Measurements from ENCODE around the gene IFNA21.
"Not testable (repeated sequence)": the region's sequence is repeated elsewhere in the genome, so short reads cannot be mapped to it uniquely, and the experiment has no call there.

IFNA21 gene

DNA sequence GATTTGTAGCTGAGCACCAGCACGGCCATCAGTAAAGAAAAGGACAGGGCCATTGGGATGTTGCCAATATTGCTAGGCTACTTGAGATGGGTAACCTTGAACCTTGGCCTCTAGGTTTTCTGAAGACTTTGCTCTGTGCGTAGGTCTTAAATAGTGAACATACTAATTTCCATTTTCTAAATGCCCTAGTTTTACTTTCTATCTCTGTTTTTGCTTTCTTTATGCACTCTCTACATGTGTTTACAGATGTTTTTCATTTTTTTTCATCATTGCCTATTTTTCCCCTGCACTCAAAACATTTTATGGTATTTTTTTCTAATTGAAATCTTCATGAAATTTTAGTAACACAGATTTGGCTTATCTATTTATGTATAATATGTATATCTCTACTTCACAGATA is at the start of gene IFNA21:
IFNA21 (minus strand) TSS at position 101 of the 400 bp plus-strand sequence; CDS start at position 53, 48 bp downstream.
- not testable (repeated sequence) for DNase-seq

GRCh38 chr9:21213411-21214326 is 47.2 kb upstream of the IFNA21 start:
- not testable (repeated sequence) for DNase-seq

DNA sequence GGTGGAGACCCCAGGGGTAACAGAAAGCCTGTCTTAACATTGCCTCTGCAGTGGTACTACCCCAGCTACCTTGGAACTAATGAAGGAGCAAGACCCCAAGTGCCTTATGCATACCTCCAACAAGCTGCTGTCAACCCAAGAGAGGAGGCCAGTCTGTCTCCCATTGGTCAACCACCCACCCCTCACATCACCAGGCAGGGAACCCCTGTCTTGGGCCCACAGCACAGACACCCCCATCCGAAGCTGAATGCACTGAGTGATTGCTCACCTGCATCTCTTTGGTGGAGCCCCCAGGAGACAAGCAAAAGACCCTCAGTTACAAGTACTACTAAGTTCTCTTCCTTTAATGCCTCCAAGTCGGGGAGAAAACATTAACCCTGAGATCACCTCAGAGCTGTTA is 45.7 kb upstream of the IFNA21 start:
- not testable (repeated sequence) for DNase-seq

DNA sequence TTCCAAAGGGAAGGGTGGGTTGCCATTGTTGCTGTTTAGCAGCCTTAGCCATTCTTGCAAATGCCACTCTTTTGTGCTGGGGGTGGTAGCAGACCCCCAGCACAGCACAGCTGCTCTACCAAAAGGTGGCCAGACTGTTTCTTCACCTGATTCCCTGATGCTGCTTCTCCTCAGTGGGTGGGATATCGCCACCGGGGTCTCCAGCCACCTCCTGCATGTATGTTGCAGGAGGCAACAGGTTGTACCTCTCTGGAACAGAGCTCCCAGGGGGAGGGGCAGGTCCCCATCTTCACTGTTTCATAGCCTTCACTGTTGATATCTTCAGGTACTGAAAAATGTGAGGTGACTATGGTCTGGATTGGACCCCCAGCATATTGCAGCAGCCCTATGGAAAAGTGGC is 44.3 kb upstream of the IFNA21 start:
- DNase-seq, result not testable (repeated sequence)

GRCh38 chr9:21210311-21210710 is 43.9 kb upstream of the IFNA21 start:
- DNase-seq, result no peak

DNA sequence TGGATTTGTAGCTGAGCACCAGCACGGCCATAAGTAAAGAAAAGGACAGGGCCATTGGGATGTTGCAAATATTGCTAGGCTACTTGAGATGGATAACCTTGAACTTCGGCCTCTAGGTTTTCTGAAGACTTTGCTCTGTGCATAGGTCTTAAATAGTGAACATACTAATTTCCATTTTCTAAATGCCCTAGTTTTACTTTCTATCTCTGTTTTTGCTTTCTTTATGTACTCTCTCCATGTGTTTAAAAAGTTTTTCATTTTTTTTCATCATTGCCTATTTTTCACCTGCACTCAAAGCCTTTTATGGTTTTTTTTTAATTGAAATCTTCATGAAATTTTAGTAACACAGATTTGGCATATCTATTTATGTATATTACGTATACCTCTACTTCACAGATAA is 40.6 kb upstream of the IFNA21 start, which contains the start of gene IFNA10:
IFNA10 (minus strand) TSS at position 101 of the 400 bp plus-strand sequence; CDS start at position 55, 46 bp downstream.
- not testable (repeated sequence) for DNase-seq

- no peak for DNase-seq
Measured at GRCh38 chr9:21205204-21205603, 38.7 kb upstream of the IFNA21 start.

- not testable (repeated sequence) for DNase-seq
Measured at GRCh38 chr9:21202105-21202504, 35.6 kb upstream of the IFNA21 start, which contains the start of gene IFNA7. Gene IFNA7 (minus strand): TSS chr9:21202205. CDS start chr9:21202165, 40 bp downstream.

- not testable (repeated sequence) for DNase-seq
Measured at GRCh38 chr9:21194867-21195776, 28.7 kb upstream of the IFNA21 start.

- not testable (repeated sequence) for DNase-seq
Measured at GRCh38 chr9:21187487-21187886, 21.0 kb upstream of the IFNA21 start, which contains the start of gene IFNA4. Gene IFNA4 (minus strand): TSS chr9:21187587. CDS start chr9:21187531, 56 bp downstream.

DNA sequence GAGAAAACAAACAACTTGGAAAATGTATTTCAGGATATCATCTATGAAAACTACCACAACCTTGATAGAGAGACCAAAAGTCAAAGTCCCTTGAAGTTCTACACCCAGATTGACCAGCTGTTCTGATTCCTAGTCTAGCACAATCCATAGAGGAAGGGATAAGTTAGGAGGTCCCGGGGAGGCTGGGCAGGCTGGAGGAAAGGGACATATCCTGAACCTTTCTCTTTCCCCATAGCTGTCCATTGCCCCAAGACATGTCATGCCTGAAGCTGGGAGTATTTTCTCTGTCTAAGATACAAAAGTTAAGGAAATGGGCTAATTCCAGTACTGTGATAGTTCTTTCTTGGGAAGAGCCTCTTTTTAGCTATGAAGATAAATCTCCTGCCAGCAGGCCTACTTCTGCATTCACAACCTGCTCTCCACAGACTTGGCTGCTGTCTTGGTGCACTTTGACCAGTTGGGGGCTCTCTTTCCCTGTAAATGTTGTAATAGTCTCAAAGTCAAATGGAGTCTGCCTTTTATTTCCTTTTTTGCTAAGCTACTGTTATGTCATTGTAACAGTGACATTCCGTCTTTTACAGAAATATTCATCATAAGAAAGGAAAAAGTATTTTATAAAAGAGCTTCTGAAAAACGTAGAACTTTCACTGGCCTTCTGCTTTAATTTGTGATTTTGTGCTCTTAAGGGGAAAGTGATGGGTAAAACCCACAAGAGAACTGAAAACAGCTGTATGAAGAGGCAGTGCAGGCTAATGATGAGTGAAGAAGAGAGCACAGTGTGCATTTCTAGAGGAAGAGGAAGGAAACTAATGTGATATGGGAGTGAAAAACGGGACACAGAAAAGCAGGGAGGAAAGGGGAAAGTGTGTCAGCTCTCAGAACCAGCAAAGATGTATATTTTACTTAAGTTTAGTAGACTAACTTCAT is 16.6 kb upstream of the IFNA21 start:
- not testable (repeated sequence) for DNase-seq

DNA sequence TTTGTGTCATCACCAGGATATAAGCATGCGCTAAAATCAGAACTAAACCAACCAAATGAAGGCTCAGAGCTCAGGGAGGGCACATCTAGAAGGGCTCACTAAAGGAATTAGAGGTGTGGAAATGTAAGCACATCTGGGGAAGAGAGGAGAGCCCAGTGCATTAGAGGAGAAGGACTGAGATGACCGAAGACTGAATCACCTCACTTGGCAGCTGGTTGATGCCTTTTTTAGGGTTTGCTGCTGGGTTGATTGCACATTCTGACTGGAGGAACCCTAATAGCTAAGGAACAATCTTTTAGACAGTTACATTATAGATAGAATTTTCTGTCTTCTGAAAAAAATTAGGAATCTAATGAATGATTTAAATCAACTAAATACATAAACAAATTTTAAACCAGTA is 8.2 kb upstream of the IFNA21 start:
- no peak for DNase-seq

- no peak for DNase-seq
Measured at GRCh38 chr9:21172156-21172555, 5.7 kb upstream of the IFNA21 start.

- DNase-seq, result no peak
Measured at GRCh38 chr9:21171351-21171750, 4.9 kb upstream of the IFNA21 start.

DNA sequence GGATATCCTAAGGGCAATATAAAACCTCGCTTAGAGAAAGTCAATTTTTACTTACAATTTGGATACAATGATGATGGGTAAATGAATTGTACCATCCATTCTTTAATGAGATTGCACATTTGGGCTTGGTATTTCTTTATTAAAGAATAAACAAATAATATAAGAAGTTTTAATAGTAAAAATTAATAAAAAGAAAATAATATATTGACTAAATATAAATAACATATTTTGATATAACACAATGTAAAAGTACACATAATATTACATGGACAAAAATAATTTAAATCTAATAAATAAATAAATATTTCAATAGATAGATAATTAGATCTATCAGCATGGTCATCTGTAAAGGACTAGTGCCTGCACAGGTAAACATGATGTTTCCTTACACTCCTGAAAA is 944 bp downstream of the IFNA21 start:
- DNase-seq, result no peak

DNA sequence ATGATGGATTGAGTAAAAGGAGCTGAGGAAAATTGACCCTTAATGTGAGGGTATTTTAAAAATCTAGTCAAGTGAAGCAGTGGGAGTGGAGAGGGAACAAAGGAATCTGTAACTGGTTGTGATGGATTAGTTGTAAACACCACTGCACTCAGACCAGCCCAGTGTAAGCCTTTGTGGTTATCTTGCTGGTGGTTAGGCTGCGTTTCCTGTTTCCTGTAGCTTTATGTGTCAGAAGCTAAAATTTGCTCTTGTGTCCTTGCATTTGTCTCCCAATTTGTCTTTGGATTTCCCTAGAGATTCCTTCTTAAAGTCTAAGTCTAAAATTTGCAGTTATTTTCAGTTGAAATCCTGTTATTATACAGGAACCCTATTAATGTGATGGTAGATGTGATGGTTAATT is 6.3 kb downstream of the IFNA21 start:
- no peak for DNase-seq

DNA sequence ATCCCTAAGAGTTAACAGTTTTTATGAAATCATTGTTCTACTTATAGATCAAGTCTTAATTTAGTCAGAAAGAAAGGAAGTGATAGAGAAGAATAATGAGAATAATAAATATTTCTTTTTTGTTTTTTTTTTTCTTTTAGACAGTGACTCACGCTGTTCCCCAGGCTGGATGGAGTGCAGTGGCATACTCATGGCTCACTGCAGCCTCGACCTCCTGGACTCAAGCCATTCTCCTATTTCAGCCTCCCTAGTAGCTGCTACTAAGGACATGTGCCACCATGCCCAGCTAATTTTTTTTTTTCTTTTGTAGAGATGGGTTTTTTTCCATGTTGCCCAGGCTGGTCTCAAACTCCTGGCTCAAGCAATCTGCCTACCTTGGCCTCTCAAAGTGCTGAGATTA is 11.0 kb downstream of the IFNA21 start:
- no peak for DNase-seq

- no peak for DNase-seq
Measured at GRCh38 chr9:21154018-21154608, 12.3 kb downstream of the IFNA21 start.

GRCh38 chr9:21153336-21154017 is 13.0 kb downstream of the IFNA21 start:
- no peak for DNase-seq

DNA sequence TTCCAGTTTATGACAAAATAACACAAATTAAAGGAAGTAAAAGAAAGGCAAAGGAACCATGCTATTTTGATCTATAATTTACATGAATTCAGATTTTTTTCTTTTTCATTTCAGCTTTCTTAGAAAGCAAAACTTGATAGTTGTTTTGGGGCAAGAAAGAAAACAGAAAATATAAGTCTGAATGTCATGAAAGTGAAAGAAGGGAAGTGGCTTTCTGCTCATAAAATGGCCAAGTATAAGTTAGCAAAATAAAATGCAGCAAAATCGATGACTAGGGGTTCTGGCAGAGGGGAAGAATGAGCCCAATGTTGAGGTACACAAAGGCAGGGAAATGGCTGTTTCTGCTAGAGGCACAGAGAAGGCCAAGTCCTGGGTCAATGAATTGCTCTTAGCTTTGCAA is 21.9 kb downstream of the IFNA21 start:
- no peak for DNase-seq

DNA sequence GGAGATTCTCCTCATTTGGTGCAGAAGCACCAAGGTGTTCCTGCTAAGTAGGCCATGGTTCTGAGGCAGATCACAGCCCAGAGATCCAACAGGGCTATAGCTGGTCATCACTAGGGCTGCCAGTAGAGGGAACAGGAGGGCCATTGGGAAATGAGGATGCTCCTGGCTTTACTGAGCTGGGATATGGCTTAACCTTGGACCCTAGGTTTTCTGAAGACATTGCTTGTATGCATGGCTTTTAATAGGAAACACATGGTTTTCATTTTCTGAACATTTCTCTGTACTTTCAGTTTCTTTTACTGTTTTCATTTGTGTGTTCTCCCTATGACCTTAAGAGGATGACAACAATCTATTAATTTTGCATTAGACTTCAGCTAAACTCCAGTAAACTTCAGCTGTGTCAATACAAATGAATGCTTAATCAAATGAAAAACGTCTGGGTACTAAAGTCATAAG is 25.0 kb downstream of the IFNA21 start, which contains the start of gene IFNW1:
IFNW1 (minus strand) TSS at position 406 of the 456 bp plus-strand sequence; CDS start at position 144, 262 bp downstream.
- DNase-seq, result no peak
